GM12864 (cell line): ENCODE data around the gene TECTA.

Experiments used
- DNase-seq: peaks from one replicate; pipeline ENCODE4 v3.0.0-alpha.2; 2011; ENCODE audit warnings: low read depth
- H3K4me3 ChIP-seq: 2 replicates; pipeline ENCODE4 v1.5.1; 2011; ENCODE audit warnings: mild to moderate bottlenecking, low read depth, low read length, control low read depth
- TF ChIP-seq, protein P1 (sequence below): IDR thresholded peaks from 2 replicates; pipeline ENCODE4 v1.5.1; 2011; ENCODE audit warnings: low read depth, mild to moderate bottlenecking, moderate library complexity, low read length, control low read depth, inconsistent platforms; ENCODE audit errors: missing control alignments

Gene TECTA

DNA sequence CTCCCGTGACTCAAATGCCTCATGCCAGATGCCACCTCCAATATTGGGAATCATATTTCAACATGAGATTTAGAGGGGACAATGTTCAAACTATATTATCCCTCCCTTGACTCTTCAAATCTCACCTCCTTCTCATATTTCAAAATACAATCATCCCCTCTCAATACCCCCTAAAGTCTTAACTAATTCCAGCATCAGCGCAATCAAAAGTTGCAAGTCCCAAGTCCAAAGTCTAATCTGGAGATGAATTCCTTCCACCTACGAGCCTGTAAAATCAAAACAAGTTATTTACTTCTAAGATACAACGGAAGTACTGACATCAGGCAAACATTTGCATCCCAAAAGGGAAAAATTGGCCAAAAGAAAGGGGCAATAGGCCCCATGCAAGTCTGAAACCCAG lies 124.3 kb downstream of the TECTA start:
- TF ChIP-seq, protein P1, sequence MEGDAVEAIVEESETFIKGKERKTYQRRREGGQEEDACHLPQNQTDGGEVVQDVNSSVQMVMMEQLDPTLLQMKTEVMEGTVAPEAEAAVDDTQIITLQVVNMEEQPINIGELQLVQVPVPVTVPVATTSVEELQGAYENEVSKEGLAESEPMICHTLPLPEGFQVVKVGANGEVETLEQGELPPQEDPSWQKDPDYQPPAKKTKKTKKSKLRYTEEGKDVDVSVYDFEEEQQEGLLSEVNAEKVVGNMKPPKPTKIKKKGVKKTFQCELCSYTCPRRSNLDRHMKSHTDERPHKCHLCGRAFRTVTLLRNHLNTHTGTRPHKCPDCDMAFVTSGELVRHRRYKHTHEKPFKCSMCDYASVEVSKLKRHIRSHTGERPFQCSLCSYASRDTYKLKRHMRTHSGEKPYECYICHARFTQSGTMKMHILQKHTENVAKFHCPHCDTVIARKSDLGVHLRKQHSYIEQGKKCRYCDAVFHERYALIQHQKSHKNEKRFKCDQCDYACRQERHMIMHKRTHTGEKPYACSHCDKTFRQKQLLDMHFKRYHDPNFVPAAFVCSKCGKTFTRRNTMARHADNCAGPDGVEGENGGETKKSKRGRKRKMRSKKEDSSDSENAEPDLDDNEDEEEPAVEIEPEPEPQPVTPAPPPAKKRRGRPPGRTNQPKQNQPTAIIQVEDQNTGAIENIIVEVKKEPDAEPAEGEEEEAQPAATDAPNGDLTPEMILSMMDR, result no peak
- no peak overlapping the region for H3K4me3 ChIP-seq
- no peak for DNase-seq

DNA sequence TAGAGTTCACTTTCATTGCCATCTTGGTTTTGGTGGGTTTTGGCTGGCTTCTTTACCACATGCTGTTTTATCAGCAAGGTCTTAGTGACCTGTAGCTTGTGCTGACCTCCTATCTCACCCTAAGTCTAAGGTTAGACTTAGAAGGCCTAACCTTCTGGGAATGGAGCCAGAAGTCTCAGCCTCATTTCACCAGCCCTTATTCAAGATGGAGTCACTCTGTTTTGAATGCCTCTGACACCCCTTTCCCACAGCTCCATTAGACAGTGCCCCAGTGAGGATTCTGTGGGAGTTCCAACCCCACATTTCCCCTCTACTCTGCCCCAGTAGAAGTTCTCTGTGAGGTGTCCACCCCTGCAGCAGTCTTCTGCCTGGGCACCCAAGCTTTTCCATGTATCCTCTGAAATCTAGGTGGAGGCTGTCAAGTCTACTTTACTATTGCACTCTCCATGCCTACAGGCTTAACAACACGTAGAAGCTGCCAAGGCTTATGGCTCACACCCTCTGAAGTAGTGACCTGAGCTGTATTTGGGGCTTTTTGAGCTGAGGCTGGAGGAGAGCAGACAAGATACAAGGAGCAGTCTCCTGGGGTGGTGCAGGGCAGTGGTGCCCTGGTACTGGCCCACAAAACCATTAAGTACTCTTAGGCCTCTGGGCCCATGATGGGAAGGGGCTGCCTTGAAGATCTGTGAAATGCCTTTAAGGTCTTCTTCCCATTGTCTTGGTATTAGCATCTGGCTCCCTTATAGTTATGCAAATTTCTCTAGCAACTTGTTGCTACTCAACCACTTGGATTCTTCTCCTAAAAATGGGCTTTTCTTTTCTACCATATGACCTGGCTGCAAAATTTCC lies 125.6 kb downstream of the TECTA start:
- TF ChIP-seq, protein P1, result no peak
- DNase-seq, result no peak
- no peak overlapping the region for H3K4me3 ChIP-seq

DNA sequence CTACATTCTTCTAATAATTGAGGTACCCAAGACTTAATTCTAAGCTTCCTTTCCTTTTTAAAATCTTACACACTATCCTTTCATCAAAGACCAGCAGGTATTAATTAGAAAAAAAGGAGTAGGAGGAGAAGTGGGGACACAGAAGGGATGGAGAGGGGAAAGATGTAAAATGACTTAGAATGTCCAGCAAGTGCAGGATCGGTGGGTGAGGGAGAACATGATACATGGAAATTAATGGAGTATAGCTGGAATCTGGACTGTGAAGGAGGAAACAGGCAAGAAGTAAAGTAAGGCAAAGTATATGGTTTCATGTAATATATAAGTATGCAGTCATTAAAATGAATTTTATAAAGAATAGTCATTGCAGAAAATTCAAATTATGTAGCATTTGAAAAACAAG lies 127.8 kb downstream of the TECTA start:
- DNase-seq, result no peak
- H3K4me3 ChIP-seq, result no peak overlapping the region
- TF ChIP-seq, protein P1, result no peak

DNA sequence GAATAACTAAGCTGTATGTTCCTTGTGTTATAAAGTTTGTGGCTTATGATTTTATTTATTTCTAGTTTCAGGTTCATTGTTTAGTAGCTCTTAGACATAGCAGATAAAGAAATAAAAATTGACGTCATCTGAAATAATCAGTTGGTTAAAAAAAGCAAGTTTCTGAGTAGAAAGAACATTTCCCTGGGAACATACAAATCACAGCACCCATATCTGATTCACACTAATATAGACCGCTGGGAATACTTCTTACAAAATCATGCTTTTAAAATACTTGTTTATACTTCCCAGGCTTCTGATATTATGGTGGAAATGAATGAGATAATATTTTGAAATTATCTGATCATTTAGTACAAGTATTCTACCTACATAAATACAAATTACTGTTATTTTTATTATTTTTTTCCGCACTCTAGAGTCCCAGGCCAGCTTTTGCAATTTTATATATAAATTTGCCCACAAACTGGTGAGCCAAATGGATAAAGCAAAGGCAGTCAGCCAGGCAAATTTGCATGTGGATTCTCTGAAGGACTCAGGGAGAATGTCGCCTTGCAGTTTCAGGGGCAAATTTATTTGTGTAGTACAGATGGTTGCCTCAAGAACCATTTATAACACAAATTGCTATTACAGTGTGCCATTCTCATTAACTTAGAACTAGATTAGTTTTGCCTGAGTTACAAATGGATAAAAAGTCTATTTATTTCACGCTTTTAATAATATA lies 128.6 kb downstream of the TECTA start:
- TF ChIP-seq, protein P1, result no peak
- DNase-seq, result no peak

DNA sequence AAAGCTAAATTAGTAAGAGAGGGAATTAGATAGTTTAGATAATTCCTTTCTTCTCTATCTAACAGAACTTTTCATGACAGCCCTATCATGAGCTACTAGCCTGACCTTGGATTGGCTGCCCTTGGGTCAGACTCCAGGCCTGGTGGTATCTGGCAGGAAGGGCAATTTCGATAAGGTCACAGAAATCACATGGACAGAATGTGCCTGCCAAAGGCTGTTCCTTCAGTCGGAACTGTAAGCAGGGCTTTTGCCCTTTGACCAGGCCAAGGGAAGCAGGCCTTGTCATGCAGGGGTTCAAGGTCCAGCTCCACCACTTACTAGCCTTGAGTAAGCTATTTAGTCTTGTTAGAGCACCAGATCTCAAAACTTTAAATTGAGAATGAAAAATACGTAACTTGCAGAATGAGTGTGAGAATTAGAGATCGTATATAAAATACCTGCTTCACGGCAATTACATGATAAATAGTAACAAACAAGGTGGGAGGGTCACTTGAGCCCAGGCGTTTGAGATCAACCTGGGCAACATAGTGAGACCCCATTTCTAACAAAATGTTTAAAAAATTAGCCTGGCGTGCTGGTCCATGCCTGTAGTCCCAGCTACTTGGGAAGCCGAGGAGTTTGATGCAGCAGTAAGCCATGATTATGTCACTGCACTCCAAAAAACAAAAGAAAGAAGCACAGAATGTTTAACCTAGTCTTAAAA lies 130.7 kb downstream of the TECTA start:
- TF ChIP-seq, protein P1, result no peak
- DNase-seq, result no peak
- no peak overlapping the region for H3K4me3 ChIP-seq

More for the DNA sequence above, 128.6 kb downstream of the TECTA start:
- H3K4me3 ChIP-seq, result no peak overlapping the region

DNA sequence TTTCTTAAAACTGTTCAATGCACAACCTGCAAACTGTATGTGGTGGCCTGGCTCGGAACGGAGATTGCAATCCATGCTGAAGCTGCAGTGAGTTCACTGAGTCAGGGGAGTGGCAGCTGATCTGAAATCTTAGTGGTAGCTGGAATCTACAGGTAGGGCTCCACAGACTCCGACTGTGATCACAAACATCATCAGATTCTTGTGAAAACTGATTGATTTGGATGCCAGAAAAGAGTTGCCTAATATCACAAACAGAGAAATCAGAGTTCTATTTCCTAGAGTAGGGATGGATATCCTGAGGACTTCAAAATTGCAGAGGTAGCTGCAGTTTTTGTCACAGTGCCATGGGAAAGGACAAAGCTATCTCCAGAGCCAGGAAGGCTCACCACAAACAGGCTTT lies 134.0 kb downstream of the TECTA start:
- TF ChIP-seq, protein P1, result no peak

More for the DNA sequence above, 134.0 kb downstream of the TECTA start:
- no peak overlapping the region for H3K4me3 ChIP-seq
- DNase-seq, result no peak
